Head of caudate nucleus (tissue), 42 donors: ENCODE measurements around the gene CSRNP3.
A peak's percentile ranks its signal among the peaks of the same experiment; 100 is the strongest.

Experiments used
- DNase-seq, 42 donors: peaks; one replicate each; pipeline versions ENCODE4 v3.0.0 to v3.0.0-alpha.2; 2020 to 2021; ENCODE audit warnings: mixed read lengths in 7 of 42
- intact Hi-C: fragments of 100-400 bp; cut with DNase I; formaldehyde crosslinking; loops from one replicate; pipeline ENCODE4 v1.15.0; 2022

CSRNP3 gene

GRCh38 chr2:165466386-165466785 lies 3.1 kb upstream of the CSRNP3 start:
- no peak for DNase-seq
- intact Hi-C loops: no loop called here

GRCh38 chr2:165467921-165468320 lies 1.6 kb upstream of the CSRNP3 start:
- intact Hi-C loops: no loop called here
- no peak for DNase-seq

GRCh38 chr2:165470361-165470760 lies 863 bp downstream of the CSRNP3 start:
- intact Hi-C loops: loop anchor here (10.0 kb wide), 1 partner anchor 224 kb away; no protein-coding TSS in a partner anchor
- no peak for DNase-seq

- intact Hi-C loops: loop anchor here (10.0 kb wide), 1 partner anchor 223 kb away; no protein-coding TSS in a partner anchor
Measured at GRCh38 chr2:165471349-165471950, 2.0 kb downstream of the CSRNP3 start.

GRCh38 chr2:165472922-165473321 lies 3.4 kb downstream of the CSRNP3 start:
- intact Hi-C loops: loop anchor here (10.0 kb wide), 1 partner anchor 222 kb away; no protein-coding TSS in a partner anchor

More at GRCh38 chr2:165471349-165471950, 2.0 kb downstream of the CSRNP3 start:
- DNase-seq: no peak

GRCh38 chr2:165474619-165475276 lies 5.2 kb downstream of the CSRNP3 start:
- DNase-seq: no peak

More at GRCh38 chr2:165472922-165473321, 3.4 kb downstream of the CSRNP3 start:
- DNase-seq: no peak

GRCh38 chr2:165475277-165476004 lies 5.9 kb downstream of the CSRNP3 start:
- DNase-seq: peak in 6 of 42 donors; percentile 8 to 40 (median 18)
- intact Hi-C loops: loop anchor here (10.0 kb wide), 1 partner anchor 219 kb away; no protein-coding TSS in a partner anchor

More at GRCh38 chr2:165474619-165475276, 5.2 kb downstream of the CSRNP3 start:
- intact Hi-C loops: loop anchor here (10.0 kb wide), 1 partner anchor 220 kb away; no protein-coding TSS in a partner anchor

- no peak for DNase-seq
- intact Hi-C loops: loop anchor here (10.0 kb wide), 1 partner anchor 215 kb away; no protein-coding TSS in a partner anchor
Measured at GRCh38 chr2:165479856-165480255, 10.4 kb downstream of the CSRNP3 start.

- intact Hi-C loops: no loop called here
- DNase-seq: no peak
Measured at GRCh38 chr2:165494573-165494972, 25.1 kb downstream of the CSRNP3 start.

GRCh38 chr2:165497659-165498317 lies 28.3 kb downstream of the CSRNP3 start:
- intact Hi-C loops: no loop called here
- DNase-seq: no peak

- DNase-seq: peak in 5 of 42 donors; percentile 12 to 45 (median 16)
- intact Hi-C loops: no loop called here
Measured at GRCh38 chr2:165499131-165499530, 29.6 kb downstream of the CSRNP3 start.

GRCh38 chr2:165500001-165500400 lies 30.5 kb downstream of the CSRNP3 start:
- intact Hi-C loops: no loop called here
- no peak for DNase-seq

- intact Hi-C loops: no loop called here
- DNase-seq: no peak
Measured at GRCh38 chr2:165500816-165501215, 31.3 kb downstream of the CSRNP3 start.

GRCh38 chr2:165505514-165505913 lies 36.0 kb downstream of the CSRNP3 start:
- intact Hi-C loops: no loop called here
- DNase-seq: no peak

GRCh38 chr2:165508927-165509326 lies 39.4 kb downstream of the CSRNP3 start:
- intact Hi-C loops: no loop called here
- no peak for DNase-seq

GRCh38 chr2:165513479-165513878 lies 44.0 kb downstream of the CSRNP3 start:
- DNase-seq: peak in 2 of 42 donors; percentile 6 to 11
- intact Hi-C loops: no loop called here

GRCh38 chr2:165518611-165519010 lies 49.1 kb downstream of the CSRNP3 start:
- DNase-seq: no peak

GRCh38 chr2:165522719-165523118 lies 53.2 kb downstream of the CSRNP3 start:
- intact Hi-C loops: no loop called here
- peak in 1 of 42 donors; percentile 25 for DNase-seq

More at GRCh38 chr2:165518611-165519010, 49.1 kb downstream of the CSRNP3 start:
- intact Hi-C loops: no loop called here

GRCh38 chr2:165524720-165525119 lies 55.2 kb downstream of the CSRNP3 start:
- no peak for DNase-seq
- intact Hi-C loops: no loop called here
